ENCODE measurements around the gene GNG7.
A peak's percentile ranks its signal among the peaks of the same experiment; 100 is the strongest.

GNG7 gene

DNA sequence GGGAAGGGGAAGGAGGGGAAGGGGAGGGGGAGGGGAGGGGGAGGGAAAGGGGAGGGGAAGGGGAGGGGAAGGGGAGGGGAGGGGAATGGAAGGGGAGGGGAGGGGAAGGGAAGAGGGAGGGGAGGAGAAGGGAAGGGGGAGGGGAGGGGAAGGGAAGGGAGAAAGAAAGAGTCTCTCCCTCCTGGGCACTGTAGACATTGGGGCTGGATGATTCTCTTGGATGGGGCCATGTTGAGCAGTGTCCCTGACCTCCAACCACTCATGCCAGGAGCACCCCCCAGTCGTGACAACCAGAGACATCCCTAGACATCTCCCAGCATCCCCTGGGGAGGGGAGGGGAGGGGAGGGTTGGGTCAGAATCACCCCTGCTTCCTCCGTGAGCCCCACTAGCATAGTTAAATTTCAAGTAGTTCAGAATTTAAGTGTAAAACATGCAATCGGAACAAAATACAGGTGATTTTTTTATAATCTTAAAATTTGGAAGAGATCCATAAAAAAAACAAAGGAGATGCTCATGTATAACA lies 64.0 kb downstream of the GNG7 start:
- Histone ChIP-seq H3K27ac (ENCODE audit: low read depth, low read length) (no peak overlapping the region), H3K79me2 (ENCODE audit: control insufficient read depth, low read length) (peaks cover 87% of the 10 kb centered on the region), H3K4me1 (ENCODE audit: control insufficient read depth, low read length) (peaks cover 59% of the 10 kb centered on the region), H3K4me3 (ENCODE audit: low read length) (no peak overlapping the region), H4K20me1 (ENCODE audit: control insufficient read depth, insufficient read depth, low read depth, low read length) (peaks cover 14% of the 10 kb centered on the region; the same call in 1 of the 2 replicates), H3F3A (ENCODE audit: control insufficient read depth, insufficient read depth) (peaks cover 16% of the 10 kb centered on the region), H3K36me3 (ENCODE audit: control insufficient read depth, low read length) (peaks cover 34% of the 10 kb centered on the region), H3K27me3 (ENCODE audit: control insufficient read depth, low read length) (no peaks in the 10 kb centered on the region), H3K9me2 (replicated peaks; ENCODE audit: control insufficient read depth, low read length) (no peaks in the 10 kb centered on the region), H3K9me3 (ENCODE audit: control insufficient read depth, insufficient read depth, low read length) (no peaks in the 10 kb centered on the region), H3K4me2 (ENCODE audit: low read length) (no peak overlapping the region)
- no peak for TF ChIP-seq EZH2phosphoT487 (IDR thresholded peaks at IDR 0.05; ENCODE audit: borderline replicate concordance, low read length)
- TF ChIP-seq, protein P1, sequence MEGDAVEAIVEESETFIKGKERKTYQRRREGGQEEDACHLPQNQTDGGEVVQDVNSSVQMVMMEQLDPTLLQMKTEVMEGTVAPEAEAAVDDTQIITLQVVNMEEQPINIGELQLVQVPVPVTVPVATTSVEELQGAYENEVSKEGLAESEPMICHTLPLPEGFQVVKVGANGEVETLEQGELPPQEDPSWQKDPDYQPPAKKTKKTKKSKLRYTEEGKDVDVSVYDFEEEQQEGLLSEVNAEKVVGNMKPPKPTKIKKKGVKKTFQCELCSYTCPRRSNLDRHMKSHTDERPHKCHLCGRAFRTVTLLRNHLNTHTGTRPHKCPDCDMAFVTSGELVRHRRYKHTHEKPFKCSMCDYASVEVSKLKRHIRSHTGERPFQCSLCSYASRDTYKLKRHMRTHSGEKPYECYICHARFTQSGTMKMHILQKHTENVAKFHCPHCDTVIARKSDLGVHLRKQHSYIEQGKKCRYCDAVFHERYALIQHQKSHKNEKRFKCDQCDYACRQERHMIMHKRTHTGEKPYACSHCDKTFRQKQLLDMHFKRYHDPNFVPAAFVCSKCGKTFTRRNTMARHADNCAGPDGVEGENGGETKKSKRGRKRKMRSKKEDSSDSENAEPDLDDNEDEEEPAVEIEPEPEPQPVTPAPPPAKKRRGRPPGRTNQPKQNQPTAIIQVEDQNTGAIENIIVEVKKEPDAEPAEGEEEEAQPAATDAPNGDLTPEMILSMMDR (IDR thresholded peaks at IDR 0.05; ENCODE audit: low read depth, low read length, poor library complexity, severe bottlenecking): no peak

DNA sequence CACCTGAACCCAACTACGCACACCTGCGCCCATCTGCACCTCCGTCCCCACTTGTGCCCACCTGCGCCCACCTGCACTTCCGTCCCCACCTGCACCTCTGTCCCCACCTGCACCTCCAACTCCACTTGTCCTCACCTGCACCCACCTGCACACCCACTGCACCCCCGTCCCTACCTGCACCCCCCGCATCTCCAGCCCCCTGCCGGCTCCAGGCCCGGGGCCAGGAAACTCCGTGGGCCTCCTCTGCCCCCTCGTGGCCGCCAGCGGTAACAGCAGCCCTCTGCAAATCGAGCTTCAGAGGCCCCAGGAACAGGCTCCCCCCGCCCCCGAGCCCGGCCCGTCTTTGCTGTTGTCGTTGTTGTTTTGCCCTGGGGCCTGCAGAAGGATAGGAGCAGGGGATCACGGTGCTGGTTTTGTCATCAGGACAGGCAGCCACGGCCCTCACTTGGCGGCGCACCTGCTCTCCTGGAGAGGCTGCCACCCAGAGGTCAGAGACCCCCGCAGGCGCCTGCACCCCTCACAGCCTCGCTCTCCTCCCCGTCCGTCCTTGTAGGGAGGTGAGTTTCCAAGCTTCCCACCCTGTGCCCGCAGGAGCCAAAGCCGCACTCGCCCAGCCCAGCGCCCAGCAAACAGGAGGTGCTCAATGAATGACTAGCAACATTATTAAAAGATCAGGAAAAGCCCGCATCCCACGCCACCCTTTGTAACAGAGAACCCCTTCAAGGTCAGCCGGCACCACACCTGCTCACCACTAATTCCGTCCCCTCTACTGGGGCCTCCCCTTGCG lies 65.4 kb downstream of the GNG7 start:
- Histone ChIP-seq H4K20me1 (ENCODE audit: control insufficient read depth, insufficient read depth, low read depth, low read length) (peaks cover 14% of the 10 kb centered on the region; the same call in 1 of the 2 replicates), H3K4me3 (ENCODE audit: low read length) (peak overlapping the region; percentile 41; the same call in 1 of the 2 replicates), H3K27me3 (ENCODE audit: control insufficient read depth, low read length) (no peaks in the 10 kb centered on the region), H3F3A (ENCODE audit: control insufficient read depth, insufficient read depth) (peaks cover 22% of the 10 kb centered on the region), H3K9me2 (replicated peaks; ENCODE audit: control insufficient read depth, low read length) (no peaks in the 10 kb centered on the region), H3K79me2 (ENCODE audit: control insufficient read depth, low read length) (peaks cover 89% of the 10 kb centered on the region), H3K9me3 (ENCODE audit: control insufficient read depth, insufficient read depth, low read length) (no peaks in the 10 kb centered on the region), H3K4me2 (ENCODE audit: low read length) (peak overlapping the region; percentile 83), H3K4me1 (ENCODE audit: control insufficient read depth, low read length) (peaks cover 73% of the 10 kb centered on the region), H3K27ac (ENCODE audit: low read depth, low read length) (peak overlapping the region; percentile 29), H3K36me3 (ENCODE audit: control insufficient read depth, low read length) (peaks cover 28% of the 10 kb centered on the region)
- TF ChIP-seq, protein P1 (IDR thresholded peaks at IDR 0.05; ENCODE audit: low read depth, low read length, poor library complexity, severe bottlenecking): peak; percentile 94
- TF ChIP-seq EZH2phosphoT487 (IDR thresholded peaks at IDR 0.05; ENCODE audit: borderline replicate concordance, low read length): no peak

DNA sequence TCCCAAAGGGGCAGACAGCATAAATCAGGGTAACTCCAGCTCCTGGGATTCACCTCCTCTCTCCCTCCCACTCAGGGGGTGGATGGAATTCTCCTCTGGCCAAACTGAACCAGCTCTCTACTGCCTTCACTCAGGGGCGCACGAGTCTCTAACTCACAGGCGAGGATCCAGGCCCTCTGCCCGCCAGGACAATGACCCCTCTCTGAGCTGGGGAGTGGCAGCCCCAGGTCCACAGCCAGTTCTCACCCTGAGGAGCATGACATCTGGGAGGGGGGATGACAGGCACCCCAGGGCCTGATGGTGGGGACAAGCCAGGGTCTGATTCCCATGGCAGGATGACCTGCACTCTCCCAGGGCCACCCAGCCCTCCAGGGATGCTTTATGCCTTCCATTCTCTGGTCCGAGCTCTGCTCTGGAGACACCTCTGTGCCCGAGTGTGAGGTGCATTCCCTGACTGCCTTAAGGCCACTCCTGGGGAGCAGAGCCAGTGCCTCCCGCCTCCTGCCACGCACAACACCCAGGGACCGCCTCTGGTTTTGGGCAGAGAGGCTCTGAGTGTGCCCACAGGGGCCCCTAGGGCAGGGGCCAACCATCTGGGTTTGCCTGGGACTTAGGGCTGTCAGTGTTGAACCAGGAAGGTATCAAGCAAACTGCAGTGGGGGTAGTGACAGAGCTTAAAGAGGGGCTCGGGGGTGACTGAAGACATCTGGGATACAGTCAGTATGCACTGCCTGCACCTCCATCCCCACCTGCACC lies 66.2 kb downstream of the GNG7 start:
- Histone ChIP-seq H3K9me2 (replicated peaks; ENCODE audit: control insufficient read depth, low read length) (no peaks in the 10 kb centered on the region), H3K4me1 (ENCODE audit: control insufficient read depth, low read length) (peaks cover 80% of the 10 kb centered on the region), H3F3A (ENCODE audit: control insufficient read depth, insufficient read depth) (peaks cover 27% of the 10 kb centered on the region), H3K9me3 (ENCODE audit: control insufficient read depth, insufficient read depth, low read length) (peaks cover 2% of the 10 kb centered on the region; the same call in 1 of the 2 replicates), H3K36me3 (ENCODE audit: control insufficient read depth, low read length) (peaks cover 30% of the 10 kb centered on the region), H4K20me1 (ENCODE audit: control insufficient read depth, insufficient read depth, low read depth, low read length) (peaks cover 14% of the 10 kb centered on the region; the same call in 1 of the 2 replicates), H3K4me2 (ENCODE audit: low read length) (peak overlapping the region; percentile 83), H3K27ac (ENCODE audit: low read depth, low read length) (peak overlapping the region; percentile 29), H3K4me3 (ENCODE audit: low read length) (0 out of 2 replicates have a peak overlapping the region, but pooled peaks have one; percentile 8), H3K27me3 (ENCODE audit: control insufficient read depth, low read length) (no peaks in the 10 kb centered on the region), H3K79me2 (ENCODE audit: control insufficient read depth, low read length) (peaks cover 91% of the 10 kb centered on the region)
- TF ChIP-seq, protein P1 (IDR thresholded peaks at IDR 0.05; ENCODE audit: low read depth, low read length, poor library complexity, severe bottlenecking): no peak
- TF ChIP-seq EZH2phosphoT487 (IDR thresholded peaks at IDR 0.05; ENCODE audit: borderline replicate concordance, low read length): no peak

Measured in DOHH2 (cell line).